Stomach (tissue), 4 donors: Measurements from ENCODE around the gene ZNF620.

ENCODE experiments used
- CTCF ChIP-seq, 7 experiments: fragments of 450-650 bp in 4 of 7; fragments of 200-600 bp in 3 of 7; sonication (generic) in 3 of 7; IDR thresholded peaks; one replicate each; pipeline ENCODE4 v1.5.1; 2016 to 2019; ENCODE audit warnings: antibody characterized with exemption in 7 of 7, control low read depth in 2 of 7, mild to moderate bottlenecking in 1 of 7
- POLR2A ChIP-seq, 4 donors: fragments of 450-650 bp; IDR thresholded peaks; one replicate each; pipeline ENCODE4 v1.6.1; 2016; ENCODE audit warnings: antibody characterized with exemption in 4 of 4, control low read depth in 2 of 4, mild to moderate bottlenecking in 1 of 4, moderate library complexity in 1 of 4

- TF ChIP-seq CTCF (IDR thresholded peaks at IDR 0.05) (no peak), POLR2A (IDR thresholded peaks at IDR 0.05) (no peak)
Observed at GRCh38 chr3:40494698-40495097, 11.1 kb upstream of the ZNF620 start.
